ENCODE measurements around the gene YES1. TPM values are rescaled to one million over a fixed set of nuclear protein-coding genes. Genes with fewer than 3 reads are reported as not detected.
"Not testable (repeated sequence)": the region's sequence is repeated elsewhere in the genome, so short reads cannot be mapped to it uniquely, and the experiment has no call there.

YES1 gene
- total RNA-seq, 6 experiments from 2014 or later, result 30.6 to 57.8 (median 46.5) TPM

DNA sequence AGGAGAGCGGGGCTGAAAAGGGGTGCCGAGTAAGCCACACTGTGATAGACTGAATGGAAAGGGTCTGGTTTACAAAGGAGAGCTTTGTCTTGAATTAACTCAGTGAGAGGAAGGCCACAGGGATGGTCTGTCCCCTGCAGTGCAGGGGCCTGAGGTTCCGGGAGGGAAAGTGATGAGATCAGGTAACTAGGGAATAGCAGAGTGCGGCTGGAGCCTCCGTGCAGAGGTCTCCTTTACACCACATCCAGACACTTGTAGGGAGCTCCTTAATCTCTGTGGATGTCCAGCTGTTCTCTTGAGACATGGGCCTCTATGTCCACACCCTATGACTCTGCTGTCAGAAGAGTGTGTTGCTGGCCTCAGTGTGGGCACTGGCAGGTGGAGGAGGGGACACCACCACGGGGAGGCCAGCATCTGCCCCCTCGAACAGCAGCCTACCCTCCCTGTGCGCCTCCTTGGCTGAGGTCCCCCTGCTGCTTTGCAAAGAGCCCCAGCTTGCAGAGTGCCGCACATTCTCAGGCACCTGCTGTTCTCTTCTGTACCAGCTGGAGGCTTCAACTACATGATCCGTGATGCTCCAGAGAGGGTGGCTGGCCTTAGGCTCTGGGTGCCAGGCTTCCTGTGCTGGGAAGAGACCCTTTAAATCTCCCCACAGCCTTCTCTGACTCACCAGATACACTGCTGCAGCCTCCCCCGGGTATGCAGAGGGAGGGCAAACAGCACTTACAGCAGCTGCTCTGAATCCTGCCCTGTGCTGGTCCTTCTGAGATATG, 125.5 kb downstream of the YES1 start:
- TF ChIP-seq, protein P1, sequence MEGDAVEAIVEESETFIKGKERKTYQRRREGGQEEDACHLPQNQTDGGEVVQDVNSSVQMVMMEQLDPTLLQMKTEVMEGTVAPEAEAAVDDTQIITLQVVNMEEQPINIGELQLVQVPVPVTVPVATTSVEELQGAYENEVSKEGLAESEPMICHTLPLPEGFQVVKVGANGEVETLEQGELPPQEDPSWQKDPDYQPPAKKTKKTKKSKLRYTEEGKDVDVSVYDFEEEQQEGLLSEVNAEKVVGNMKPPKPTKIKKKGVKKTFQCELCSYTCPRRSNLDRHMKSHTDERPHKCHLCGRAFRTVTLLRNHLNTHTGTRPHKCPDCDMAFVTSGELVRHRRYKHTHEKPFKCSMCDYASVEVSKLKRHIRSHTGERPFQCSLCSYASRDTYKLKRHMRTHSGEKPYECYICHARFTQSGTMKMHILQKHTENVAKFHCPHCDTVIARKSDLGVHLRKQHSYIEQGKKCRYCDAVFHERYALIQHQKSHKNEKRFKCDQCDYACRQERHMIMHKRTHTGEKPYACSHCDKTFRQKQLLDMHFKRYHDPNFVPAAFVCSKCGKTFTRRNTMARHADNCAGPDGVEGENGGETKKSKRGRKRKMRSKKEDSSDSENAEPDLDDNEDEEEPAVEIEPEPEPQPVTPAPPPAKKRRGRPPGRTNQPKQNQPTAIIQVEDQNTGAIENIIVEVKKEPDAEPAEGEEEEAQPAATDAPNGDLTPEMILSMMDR (IDR thresholded peaks at IDR 0.05), result no peak
- Mint-ChIP-seq H3K9me3 (no peaks in the 10 kb centered on the region), H3K4me3 (no peak overlapping the region), H3K27me3 (ENCODE audit: insufficient read depth) (peaks cover 3% of the 10 kb centered on the region; the same call in 1 of the 2 replicates), H3K4me1 (ENCODE audit: low read depth) (no peaks in the 10 kb centered on the region), H3K36me3 (ENCODE audit: low read depth) (peaks cover 4% of the 10 kb centered on the region; the same call in 1 of the 2 replicates), H3K27ac (no peak overlapping the region)
- DNase-seq, result no peak

DNA sequence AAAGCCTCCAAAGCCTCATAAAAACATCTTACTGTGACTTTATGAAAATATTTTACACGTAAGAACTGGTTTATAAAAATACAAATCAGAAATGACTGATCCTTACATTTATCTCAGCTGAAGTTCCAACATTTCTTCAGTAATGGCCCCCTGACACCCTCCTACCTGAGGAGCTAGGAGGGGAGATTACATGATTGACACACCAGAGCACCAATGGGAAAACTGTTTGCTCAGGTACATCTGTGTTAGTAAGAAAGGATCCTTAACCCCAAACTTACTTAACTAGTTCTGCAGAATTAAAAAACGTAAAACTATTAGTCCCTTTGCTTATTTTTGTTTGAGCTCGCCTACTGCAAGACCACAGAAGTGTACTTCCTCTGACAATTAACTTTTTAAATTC, 126.6 kb downstream of the YES1 start:
- H3K27ac Mint-ChIP-seq, result no peak overlapping the region
- H3K36me3 Mint-ChIP-seq (ENCODE audit: low read depth), result peaks cover 4% of the 10 kb centered on the region; the same call in 1 of the 2 replicates
- H3K4me1 Mint-ChIP-seq (ENCODE audit: low read depth), result no peaks in the 10 kb centered on the region
- peaks cover 4% of the 10 kb centered on the region for H3K27me3 Mint-ChIP-seq (ENCODE audit: insufficient read depth)
- TF ChIP-seq, protein P1 (IDR thresholded peaks at IDR 0.05), result no peak
- no peak for DNase-seq
- no peaks in the 10 kb centered on the region for H3K9me3 Mint-ChIP-seq
- no peak overlapping the region for H3K4me3 Mint-ChIP-seq

DNA sequence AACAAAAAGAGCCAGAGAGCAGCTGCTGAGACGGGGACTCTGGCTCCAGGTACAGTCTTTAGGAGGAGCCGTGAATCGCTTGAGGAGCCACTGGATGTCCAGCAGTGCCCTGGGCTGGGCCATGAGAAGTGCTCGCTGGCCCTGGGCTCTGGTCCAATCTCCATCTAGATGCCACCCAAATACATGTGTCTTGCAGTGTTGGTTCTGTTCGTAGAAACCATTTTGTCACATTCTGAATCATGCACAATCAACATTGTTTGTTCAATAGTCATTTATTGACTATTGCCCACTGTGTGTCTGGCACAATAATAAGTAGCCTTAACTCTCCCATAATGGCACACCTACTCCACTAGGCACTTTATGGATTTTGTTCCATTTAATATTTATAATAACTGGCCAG, 128.5 kb downstream of the YES1 start:
- Mint-ChIP-seq H3K36me3 (ENCODE audit: low read depth) (peaks cover 8% of the 10 kb centered on the region; the same call in 1 of the 2 replicates), H3K27ac (no peak overlapping the region), H3K27me3 (ENCODE audit: insufficient read depth) (peaks cover 5% of the 10 kb centered on the region)

DNA sequence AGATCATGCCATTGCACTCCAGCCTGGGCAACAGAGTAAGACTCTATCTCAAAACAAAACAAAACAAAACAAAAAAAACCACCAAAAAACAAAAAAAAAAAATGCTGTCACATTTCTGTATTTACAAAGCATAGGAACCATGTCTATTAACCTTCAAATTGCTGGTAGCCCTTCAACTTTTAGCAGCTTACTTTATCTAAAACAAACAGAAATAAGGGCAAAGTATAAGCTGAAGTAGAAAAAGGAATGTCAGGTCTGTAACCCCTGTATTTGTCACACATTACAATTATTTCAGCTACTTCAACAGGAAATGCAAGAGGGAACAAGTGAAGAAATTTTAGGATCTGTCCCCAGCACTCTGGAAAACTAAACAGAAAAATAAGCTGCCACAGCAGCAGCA, 129.2 kb downstream of the YES1 start:
- H3K36me3 Mint-ChIP-seq (ENCODE audit: low read depth), result peaks cover 8% of the 10 kb centered on the region; the same call in 1 of the 2 replicates
- H3K4me1 Mint-ChIP-seq (ENCODE audit: low read depth), result no peaks in the 10 kb centered on the region
- DNase-seq, result no peak
- H3K27ac Mint-ChIP-seq, result no peak overlapping the region
- no peaks in the 10 kb centered on the region for H3K9me3 Mint-ChIP-seq
- TF ChIP-seq, protein P1 (IDR thresholded peaks at IDR 0.05), result no peak
- H3K4me3 Mint-ChIP-seq, result no peak overlapping the region
- H3K27me3 Mint-ChIP-seq (ENCODE audit: insufficient read depth), result peaks cover 5% of the 10 kb centered on the region

More for the DNA sequence above, 128.5 kb downstream of the YES1 start:
- TF ChIP-seq, protein P1 (IDR thresholded peaks at IDR 0.05), result no peak
- no peak for DNase-seq
- Mint-ChIP-seq H3K4me1 (ENCODE audit: low read depth) (no peaks in the 10 kb centered on the region), H3K4me3 (no peak overlapping the region), H3K9me3 (no peaks in the 10 kb centered on the region)

DNA sequence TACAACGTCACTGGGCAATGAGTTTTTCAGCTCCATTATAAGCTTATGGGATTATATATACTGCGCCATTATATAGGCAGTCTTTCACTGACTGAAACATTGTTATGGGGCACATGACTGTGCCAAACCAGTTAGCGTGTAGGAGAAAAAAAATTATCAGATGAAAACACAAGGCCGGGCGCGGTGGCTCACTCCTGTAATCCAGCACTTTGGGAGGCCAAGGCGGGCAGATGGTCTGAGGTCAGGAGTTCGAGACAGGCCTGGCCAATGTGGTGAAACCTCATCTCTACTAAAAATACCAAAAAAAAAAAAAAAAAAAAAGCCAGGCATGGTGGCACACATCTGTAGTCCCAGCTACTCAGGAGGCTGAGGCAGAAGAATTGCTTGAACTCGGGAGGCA, 129.6 kb downstream of the YES1 start:
- not testable (repeated sequence) for H3K4me3 Mint-ChIP-seq; H3K36me3 Mint-ChIP-seq (ENCODE audit: low read depth); H3K27me3 Mint-ChIP-seq (ENCODE audit: insufficient read depth); H3K27ac Mint-ChIP-seq; DNase-seq; H3K9me3 Mint-ChIP-seq; H3K4me1 Mint-ChIP-seq (ENCODE audit: low read depth)

DNA sequence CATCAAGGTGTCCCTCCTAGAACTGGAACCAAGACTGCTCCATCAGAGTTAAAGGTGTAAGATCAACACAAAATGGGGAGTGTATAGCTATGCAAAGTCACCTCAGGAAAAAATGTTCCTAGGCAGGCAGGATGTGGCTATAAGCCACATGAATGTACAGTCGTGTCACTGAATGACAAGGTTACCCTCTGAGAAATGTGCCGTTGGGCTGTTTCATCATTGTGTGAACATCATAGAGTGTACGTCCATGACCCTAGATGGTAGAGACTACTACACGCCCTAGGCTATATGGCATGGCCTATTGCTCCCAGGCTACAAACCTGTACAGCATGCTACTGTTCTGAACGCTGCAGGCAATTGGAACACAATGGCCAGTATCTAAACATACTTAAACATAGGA, 130.1 kb downstream of the YES1 start:
- Mint-ChIP-seq H3K4me3 (no peak overlapping the region), H3K27ac (no peak overlapping the region), H3K36me3 (ENCODE audit: low read depth) (peaks cover 4% of the 10 kb centered on the region; the same call in 1 of the 2 replicates), H3K9me3 (no peaks in the 10 kb centered on the region), H3K27me3 (ENCODE audit: insufficient read depth) (peaks cover 4% of the 10 kb centered on the region), H3K4me1 (ENCODE audit: low read depth) (no peaks in the 10 kb centered on the region)
- TF ChIP-seq, protein P1 (IDR thresholded peaks at IDR 0.05), result no peak
- no peak for DNase-seq
